IMR-90 (cell line): ENCODE results near the gene EDIL3. TPM values are rescaled to one million over a fixed set of nuclear protein-coding genes. Genes with fewer than 3 reads are reported as not detected.
A peak's percentile ranks its signal among the peaks of the same experiment; 100 is the strongest.

Experiments
- ATAC-seq: fragments of 200-7000 bp; cut with Tn5 transposase; 2 replicates; pipeline ENCODE4 v1.9.1; 2020; ENCODE audit warnings: low read depth, mild to moderate bottlenecking, moderate library complexity
- BruUV-seq: library from RNA; stranded (reverse); fragments of 400-500 nt; replicated peaks from 2 replicates; lab custom pipeline; 2021; lab: Mats Ljungman, UMichigan
- CTCF ChIA-PET: fragments of 300-600 bp; formaldehyde crosslinking; extraction: SDS; loops from one replicate; lab custom pipeline; 2021; ENCODE audit warnings: antibody characterized with exemption; lab: Yijun Ruan, JAX
- POLR2A ChIA-PET: fragments of 300-600 bp; sonication (Branson Sonifier 250); formaldehyde crosslinking; loops from one replicate; lab custom pipeline; 2022; ENCODE audit warnings: antibody characterized with exemption; ENCODE audit not compliant: unreplicated experiment; lab: Charles Lee
- DNase-seq: peaks from one replicate; pipeline ENCODE4 v3.0.0; 2013
- H2AFZ ChIP-seq: replicated peaks from 2 replicates; pipeline ENCODE3; 2013; ENCODE audit warnings: low read length, mild to moderate bottlenecking; ENCODE audit not compliant: poor library complexity
- H2AK5ac ChIP-seq: 2 replicates; pipeline ENCODE4 v1.6.1; 2013; ENCODE audit warnings: low read depth, low read length, inconsistent platforms
- H2AK9ac ChIP-seq: replicated peaks from 2 replicates; pipeline ENCODE3; 2013; ENCODE audit warnings: mild to moderate bottlenecking, low read depth, low read length, moderate library complexity; ENCODE audit not compliant: poor library complexity
- H2BK120ac ChIP-seq: 2 replicates; pipeline ENCODE4 v1.6.1; 2013; ENCODE audit warnings: low read depth, low read length, inconsistent platforms
- H2BK15ac ChIP-seq: 3 replicates; pipeline ENCODE4 v1.6.1; 2013; ENCODE audit warnings: low read depth, low read length, inconsistent platforms
- H2BK20ac ChIP-seq: 2 replicates; pipeline ENCODE4 v1.6.1; 2013; ENCODE audit warnings: low read depth, mild to moderate bottlenecking, inconsistent platforms, low read length, moderate library complexity
- H2BK5ac ChIP-seq: 2 replicates; pipeline ENCODE4 v1.6.1; 2013; ENCODE audit warnings: mild to moderate bottlenecking, low read depth, low read length, inconsistent platforms; ENCODE audit not compliant: poor library complexity, severe bottlenecking
- H3K14ac ChIP-seq: replicated peaks from 2 replicates; pipeline ENCODE4 v1.6.1; 2013; ENCODE audit warnings: low read depth, low read length, inconsistent platforms
- H3K18ac ChIP-seq: 2 replicates; pipeline ENCODE4 v1.6.1; 2013; ENCODE audit warnings: low read depth, low read length, control low read depth
- H3K23ac ChIP-seq: 2 replicates; pipeline ENCODE4 v1.6.1; 2013; ENCODE audit warnings: low read depth, low read length, inconsistent platforms
- H3K27ac ChIP-seq: 2 replicates; pipeline ENCODE4 v1.5.1; 2013; ENCODE audit warnings: mild to moderate bottlenecking, control low read depth, low read length; ENCODE audit not compliant: insufficient read depth
- H3K27me3 ChIP-seq: 2 replicates; pipeline ENCODE4 v1.6.1; 2013; ENCODE audit warnings: low read length; ENCODE audit not compliant: control insufficient read depth, insufficient read depth
- H3K36me3 ChIP-seq: 2 replicates; pipeline ENCODE4 v1.6.1; 2013; ENCODE audit warnings: low read length, mixed read lengths; ENCODE audit not compliant: control insufficient read depth, insufficient read depth
- H3K4ac ChIP-seq: 2 replicates; pipeline ENCODE4 v1.6.1; 2013; ENCODE audit warnings: low read depth, low read length, inconsistent platforms
- H3K4me1 ChIP-seq: 2 replicates; pipeline ENCODE4 v1.6.1; 2013; ENCODE audit warnings: low read length, mixed read lengths; ENCODE audit not compliant: control insufficient read depth, insufficient read depth
- H3K4me2 ChIP-seq: 2 replicates; pipeline ENCODE4 v1.6.1; 2013; ENCODE audit warnings: low read depth, mild to moderate bottlenecking, control low read depth, low read length, moderate library complexity
- H3K4me3 ChIP-seq: 2 replicates; pipeline ENCODE4 v1.5.1; 2013; ENCODE audit warnings: low read depth, mild to moderate bottlenecking, control low read depth, low read length, moderate library complexity; ENCODE audit not compliant: insufficient read depth
- H3K56ac ChIP-seq: 2 replicates; pipeline ENCODE4 v1.6.1; 2013; ENCODE audit warnings: low read length, inconsistent platforms; ENCODE audit not compliant: insufficient read depth; ENCODE audit errors: extremely low read depth
- H3K79me1 ChIP-seq, 2 experiments: 2 replicates each; pipeline ENCODE4 v1.6.1; 2013; ENCODE audit warnings: low read length in 2 of 2, inconsistent platforms in 1 of 2, low read depth in 1 of 2
- H3K9ac ChIP-seq: 2 replicates; pipeline ENCODE4 v1.6.1; 2013; ENCODE audit warnings: low read depth, low read length, control low read depth
- H3K9me1 ChIP-seq: 2 replicates; pipeline ENCODE4 v1.6.1; 2013; ENCODE audit warnings: low read length, inconsistent platforms; ENCODE audit not compliant: insufficient read depth
- H3K9me3 ChIP-seq: 2 replicates; pipeline ENCODE4 v1.6.1; 2013; ENCODE audit warnings: low read length; ENCODE audit not compliant: control insufficient read depth, insufficient read depth
- H4K20me1 ChIP-seq: 2 replicates; pipeline ENCODE4 v1.6.1; 2013; ENCODE audit warnings: low read length, inconsistent platforms; ENCODE audit not compliant: insufficient read depth
- H4K5ac ChIP-seq: 2 replicates; pipeline ENCODE4 v1.6.1; 2013; ENCODE audit warnings: mild to moderate bottlenecking, low read depth, low read length, control low read depth
- H4K8ac ChIP-seq, 2 experiments: 2 replicates each; pipeline ENCODE4 v1.6.1; 2013; ENCODE audit warnings: low read depth in 2 of 2, low read length in 2 of 2, control low read depth in 1 of 2, inconsistent platforms in 1 of 2
- H4K91ac ChIP-seq: 2 replicates; pipeline ENCODE4 v1.6.1; 2013; ENCODE audit warnings: low read depth, low read length, inconsistent platforms; ENCODE audit not compliant: insufficient read depth
- BHLHE40 ChIP-seq: fragments of 150-350 bp; IDR thresholded peaks from 2 replicates; pipeline ENCODE4 v1.6.1; 2016; ENCODE audit warnings: mild to moderate bottlenecking, low read depth, low read length
- FOS ChIP-seq: fragments of 150-350 bp; IDR thresholded peaks from 2 replicates; pipeline ENCODE4 v1.6.1; 2016; ENCODE audit warnings: low read depth, low read length
- MAFK ChIP-seq: IDR thresholded peaks from 2 replicates; pipeline ENCODE4 v1.6.1; 2012; ENCODE audit warnings: low read depth, low read length, improper control_type of control experiment
- MAZ ChIP-seq: IDR thresholded peaks from 2 replicates; pipeline ENCODE4 v1.6.1; 2012; ENCODE audit warnings: low read depth, mild to moderate bottlenecking, low read length, improper control_type of control experiment, moderate library complexity, borderline replicate concordance
- MXI1 ChIP-seq: IDR thresholded peaks from 2 replicates; pipeline ENCODE4 v1.6.1; 2012; ENCODE audit warnings: low read depth, mild to moderate bottlenecking, low read length, moderate library complexity, borderline replicate concordance
- NFE2L2 ChIP-seq: fragments of 150-350 bp; IDR thresholded peaks from 2 replicates; pipeline ENCODE4 v1.6.1; 2016; ENCODE audit warnings: low read depth, mild to moderate bottlenecking, low read length
- POLR2A ChIP-seq: IDR thresholded peaks from 2 replicates; pipeline ENCODE4 v1.6.1; 2012; ENCODE audit warnings: mild to moderate bottlenecking, low read depth, low read length
- RAD21 ChIP-seq: IDR thresholded peaks from 2 replicates; pipeline ENCODE4 v1.6.1; 2012; ENCODE audit warnings: low read length, improper control_type of control experiment
- RCOR1 ChIP-seq: IDR thresholded peaks from 2 replicates; pipeline ENCODE4 v1.6.1; 2012; ENCODE audit warnings: mild to moderate bottlenecking, low read length, improper control_type of control experiment; ENCODE audit not compliant: insufficient replicate concordance
- RFX5 ChIP-seq: IDR thresholded peaks from 2 replicates; pipeline ENCODE4 v1.8.0; 2012; ENCODE audit warnings: low read depth, mild to moderate bottlenecking, low read length, moderate library complexity
- dilution Hi-C: fragments of 300-500 bp; cut with HindIII; formaldehyde crosslinking; loops from one replicate; pipeline ENCODE4 v1.14.3; 2018; ENCODE audit warnings: low sequenced_read_pairs; ENCODE audit not compliant: unreplicated experiment
- in situ Hi-C: fragments of 300-500 bp; cut with MboI; formaldehyde crosslinking; loops from 3 replicates; pipeline ENCODE4 v1.14.3; 2019; ENCODE audit warnings: low sequenced_read_pairs, inconsistent platforms, mixed read lengths
- intact Hi-C: fragments of 100-400 bp; cut with micrococcal nuclease; formaldehyde crosslinking; loops from 2 replicates; pipeline ENCODE4 v1.10.0; 2022
- polyA plus RNA-seq, 3 experiments: library from polyadenylated mRNA; depleted of rRNA; stranded (reverse); fragments of >200 nt; gene quantifications; 2 replicates each; pipeline ENCODE4 v1.2.3, GENCODE V29; 2012; ENCODE audit warnings: low replicate concordance in 1 of 3
- total RNA-seq: library from RNA; depleted of rRNA; stranded (reverse); fragments of >200 nt; gene quantifications from 2 replicates; pipeline ENCODE4 v1.2.3, GENCODE V29; 2012
- TF ChIP-seq, protein P1 (sequence below): fragments of 150-350 bp; IDR thresholded peaks from 2 replicates; pipeline ENCODE4 v1.6.1; 2017; ENCODE audit warnings: mild to moderate bottlenecking, antibody characterized with exemption, low read length, low read depth
- TF ChIP-seq, protein P2 (sequence below): conservative IDR thresholded peaks from 2 replicates; pipeline ENCODE4 v1.5.1; 2012; ENCODE audit warnings: mild to moderate bottlenecking, low read depth, low read length, improper control_type of control experiment

EDIL3 gene
- total and polyA plus RNA-seq, 2 of the 4 experiments (the other 2 are of a cell fraction) = 55.5 to 82.8 TPM

DNA sequence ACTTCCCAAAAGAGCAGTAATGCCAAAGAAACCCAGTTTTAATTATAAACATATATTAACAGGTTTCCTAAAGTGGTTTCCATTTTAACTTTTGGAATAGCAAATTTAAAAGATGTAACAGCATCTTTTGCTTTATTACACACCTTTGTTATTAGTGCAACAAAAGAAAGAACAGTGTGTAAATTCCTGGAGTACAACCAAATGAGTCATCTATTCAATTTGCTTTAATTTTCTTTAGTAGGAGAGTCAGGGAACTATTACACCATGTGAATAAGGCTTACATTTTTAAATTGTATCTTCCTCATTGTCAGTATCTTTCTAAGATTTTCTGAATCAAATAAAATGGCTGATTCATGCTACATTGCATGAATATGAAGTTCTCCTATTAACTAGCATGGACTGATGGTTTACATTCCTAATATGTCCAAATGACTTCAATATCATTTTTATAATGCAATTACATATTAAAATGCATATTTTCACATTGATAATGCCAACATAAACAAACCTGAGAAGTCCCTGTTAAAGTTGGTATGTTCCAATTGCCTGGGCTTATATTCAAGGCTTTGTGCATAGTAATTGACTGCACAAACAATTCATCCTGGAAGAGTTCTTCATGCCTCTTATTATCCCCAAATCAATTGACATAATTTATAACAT, 22.5 kb downstream of the EDIL3 start:
- H3K4me3 ChIP-seq = no peak overlapping the region
- H4K8ac ChIP-seq = no peak overlapping the region
- ATAC-seq (peak; percentile 44; the same call in 1 of the 2 replicates), DNase-seq (no peak)
- CTCF ChIA-PET = no interaction called here
- H4K5ac ChIP-seq = no peak overlapping the region
- no peak overlapping the region for H3K27ac ChIP-seq
- H3K4me2 ChIP-seq = peak overlapping the region; percentile 61; the same call in 1 of the 2 replicates
- H3K18ac ChIP-seq = no peak overlapping the region
- no peaks in the 10 kb centered on the region for H3K36me3 ChIP-seq
- peaks cover 2% of the 10 kb centered on the region; the same call in 1 of the 2 replicates for H3K9me1 ChIP-seq
- POLR2A ChIA-PET = no interaction called here
- H3K27me3 ChIP-seq = no peaks in the 10 kb centered on the region
- dilution Hi-C loops (no loop called here), in situ Hi-C loops (no loop called here), intact Hi-C loops (no loop called here)
- H2BK15ac ChIP-seq = no peak overlapping the region
- H3K9me3 ChIP-seq = no peaks in the 10 kb centered on the region
- H3K79me1 ChIP-seq = peaks cover 9 to 16% of the 10 kb centered on the region in 2 experiments; a peak in 3 of 4 replicates
- no peak for TF ChIP-seq MAFK
- TF ChIP-seq RAD21 = no peak
- no peak for TF ChIP-seq POLR2A
- TF ChIP-seq, protein P1, sequence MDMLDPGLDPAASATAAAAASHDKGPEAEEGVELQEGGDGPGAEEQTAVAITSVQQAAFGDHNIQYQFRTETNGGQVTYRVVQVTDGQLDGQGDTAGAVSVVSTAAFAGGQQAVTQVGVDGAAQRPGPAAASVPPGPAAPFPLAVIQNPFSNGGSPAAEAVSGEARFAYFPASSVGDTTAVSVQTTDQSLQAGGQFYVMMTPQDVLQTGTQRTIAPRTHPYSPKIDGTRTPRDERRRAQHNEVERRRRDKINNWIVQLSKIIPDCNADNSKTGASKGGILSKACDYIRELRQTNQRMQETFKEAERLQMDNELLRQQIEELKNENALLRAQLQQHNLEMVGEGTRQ = no peak
- TF ChIP-seq FOS = no peak
- no peak for TF ChIP-seq MXI1
- TF ChIP-seq, protein P2, sequence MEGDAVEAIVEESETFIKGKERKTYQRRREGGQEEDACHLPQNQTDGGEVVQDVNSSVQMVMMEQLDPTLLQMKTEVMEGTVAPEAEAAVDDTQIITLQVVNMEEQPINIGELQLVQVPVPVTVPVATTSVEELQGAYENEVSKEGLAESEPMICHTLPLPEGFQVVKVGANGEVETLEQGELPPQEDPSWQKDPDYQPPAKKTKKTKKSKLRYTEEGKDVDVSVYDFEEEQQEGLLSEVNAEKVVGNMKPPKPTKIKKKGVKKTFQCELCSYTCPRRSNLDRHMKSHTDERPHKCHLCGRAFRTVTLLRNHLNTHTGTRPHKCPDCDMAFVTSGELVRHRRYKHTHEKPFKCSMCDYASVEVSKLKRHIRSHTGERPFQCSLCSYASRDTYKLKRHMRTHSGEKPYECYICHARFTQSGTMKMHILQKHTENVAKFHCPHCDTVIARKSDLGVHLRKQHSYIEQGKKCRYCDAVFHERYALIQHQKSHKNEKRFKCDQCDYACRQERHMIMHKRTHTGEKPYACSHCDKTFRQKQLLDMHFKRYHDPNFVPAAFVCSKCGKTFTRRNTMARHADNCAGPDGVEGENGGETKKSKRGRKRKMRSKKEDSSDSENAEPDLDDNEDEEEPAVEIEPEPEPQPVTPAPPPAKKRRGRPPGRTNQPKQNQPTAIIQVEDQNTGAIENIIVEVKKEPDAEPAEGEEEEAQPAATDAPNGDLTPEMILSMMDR = no peak
- no peak for TF ChIP-seq NFE2L2
- TF ChIP-seq RFX5 = no peak
- TF ChIP-seq BHLHE40 = no peak
- TF ChIP-seq MAZ = no peak
- TF ChIP-seq RCOR1 = no peak
- H2BK5ac ChIP-seq = peak overlapping the region; percentile 45
- H2BK120ac ChIP-seq = no peak overlapping the region
- no peak overlapping the region for H2BK20ac ChIP-seq
- H2AK9ac ChIP-seq = no peak overlapping the region
- no peak overlapping the region for H3K23ac ChIP-seq
- no peak overlapping the region for H3K56ac ChIP-seq
- H3K4me1 ChIP-seq = no peaks in the 10 kb centered on the region
- H4K20me1 ChIP-seq = no peaks in the 10 kb centered on the region
- H3K14ac ChIP-seq = no peak overlapping the region
- no peak overlapping the region for H3K4ac ChIP-seq
- BruUV-seq = no TSS peak
- H2AFZ ChIP-seq = no peak overlapping the region
- H2AK5ac ChIP-seq = no peak overlapping the region
- H4K91ac ChIP-seq = no peak overlapping the region
- H3K9ac ChIP-seq = no peak overlapping the region
